NT2/D1 (cell line): ENCODE results near the gene TFF1.

Experiments
- SUZ12 ChIP-seq: IDR thresholded peaks from 2 replicates; pipeline ENCODE4 v1.6.1; 2011; ENCODE audit not compliant: insufficient read length, insufficient read depth; ENCODE audit errors: extremely low read depth
- YY1 ChIP-seq: IDR thresholded peaks from 2 replicates; pipeline ENCODE4 v1.6.1; 2011; ENCODE audit not compliant: insufficient read length, insufficient read depth
- ZNF274 ChIP-seq: IDR thresholded peaks from 2 replicates; pipeline ENCODE4 v1.6.1; 2011; ENCODE audit warnings: mild to moderate bottlenecking, low read depth, low read length

- no peak for TF ChIP-seq ZNF274
- TF ChIP-seq SUZ12, result no peak
- no peak for TF ChIP-seq YY1
Observed at GRCh38 chr21:42387164-42387563, 20.8 kb upstream of the TFF1 start.
